Neuronal stem cell (in vitro differentiated cells): ENCODE results near the gene SERPINB3.
"Not testable (repeated sequence)": the region's sequence is repeated elsewhere in the genome, so short reads cannot be mapped to it uniquely, and the experiment has no call there.

Experiments used
- DNase-seq: peaks from one replicate; pipeline ENCODE4 v3.0.0-alpha.2; 2013; ENCODE audit warnings: low spot score
- H2AFZ ChIP-seq: one replicate; pipeline ENCODE4 v1.6.1; 2013; ENCODE audit warnings: mild to moderate bottlenecking, low read length, inconsistent platforms
- H2AK5ac ChIP-seq: 2 replicates; pipeline ENCODE4 v1.6.1; 2013; ENCODE audit warnings: low read depth, mild to moderate bottlenecking, inconsistent platforms, low read length, moderate library complexity, mixed read lengths
- H2BK120ac ChIP-seq: 2 replicates; pipeline ENCODE4 v1.6.1; 2013; ENCODE audit warnings: low read depth, mild to moderate bottlenecking, inconsistent platforms, low read length, moderate library complexity, mixed read lengths
- H2BK12ac ChIP-seq: one replicate; pipeline ENCODE4 v1.6.1; 2013; ENCODE audit warnings: low read length, inconsistent platforms
- H2BK15ac ChIP-seq: 2 replicates; pipeline ENCODE4 v1.6.1; 2013; ENCODE audit warnings: mild to moderate bottlenecking, low read length, inconsistent platforms, mixed read lengths
- H2BK5ac ChIP-seq: one replicate; pipeline ENCODE4 v1.6.1; 2013; ENCODE audit warnings: inconsistent platforms, mild to moderate bottlenecking, low read length, moderate library complexity
- H3K14ac ChIP-seq: one replicate; pipeline ENCODE4 v1.6.1; 2013; ENCODE audit warnings: low read length, inconsistent platforms
- H3K18ac ChIP-seq: 2 replicates; pipeline ENCODE4 v1.6.1; 2013; ENCODE audit warnings: low read length, inconsistent platforms
- H3K23ac ChIP-seq: 2 replicates; pipeline ENCODE4 v1.6.1; 2013; ENCODE audit warnings: low read depth, mild to moderate bottlenecking, mixed read lengths, low read length, inconsistent platforms; ENCODE audit not compliant: poor library complexity
- H3K27ac ChIP-seq: replicated peaks from 3 replicates; pipeline ENCODE4 v1.5.1; 2013; ENCODE audit warnings: low read length, inconsistent platforms
- H3K27me3 ChIP-seq, 3 experiments: 2 replicates each; pipeline ENCODE4 v1.6.1; 2013; ENCODE audit warnings: low read length in 3 of 3, mild to moderate bottlenecking in 2 of 3, inconsistent platforms in 1 of 3, low read depth in 1 of 3, mixed read lengths in 1 of 3, moderate library complexity in 1 of 3; ENCODE audit not compliant: control insufficient read depth in 3 of 3, insufficient read depth in 3 of 3
- H3K36me3 ChIP-seq, 2 donors: replicated peaks in 1 of 2; 2 replicates each; pipeline ENCODE4 v1.6.1; 2013; ENCODE audit warnings: low read length in 2 of 2; ENCODE audit not compliant: control insufficient read depth in 2 of 2, insufficient read depth in 2 of 2
- H3K4ac ChIP-seq: 2 replicates; pipeline ENCODE4 v1.6.1; 2013; ENCODE audit warnings: inconsistent platforms, mild to moderate bottlenecking, low read length, moderate library complexity
- H3K4me1 ChIP-seq, 2 donors: 1 replicate in 1 of 2; 2 replicates in 1 of 2; pipeline ENCODE4 v1.6.1; 2013; ENCODE audit warnings: low read length in 2 of 2, low read depth in 1 of 2; ENCODE audit not compliant: control insufficient read depth in 2 of 2, insufficient read depth in 1 of 2
- H3K4me2 ChIP-seq: one replicate; pipeline ENCODE4 v1.6.1; 2013; ENCODE audit warnings: mild to moderate bottlenecking, low read length, inconsistent platforms; ENCODE audit not compliant: insufficient read depth, poor library complexity, severe bottlenecking
- H3K4me3 ChIP-seq, 2 donors: 2 replicates each; pipeline ENCODE4 v1.5.1; 2013; ENCODE audit warnings: low read length in 2 of 2, mild to moderate bottlenecking in 2 of 2, inconsistent platforms in 1 of 2, moderate library complexity in 1 of 2
- H3K79me1 ChIP-seq: one replicate; pipeline ENCODE4 v1.6.1; 2013; ENCODE audit warnings: low read depth, mild to moderate bottlenecking, inconsistent platforms, low read length, moderate library complexity
- H3K9ac ChIP-seq: one replicate; pipeline ENCODE4 v1.6.1; 2013; ENCODE audit warnings: mild to moderate bottlenecking, low read depth, low read length, inconsistent platforms; ENCODE audit not compliant: poor library complexity
- H3K9me3 ChIP-seq, 2 donors: replicated peaks in 1 of 2; 2 replicates each; pipeline versions ENCODE3 to v1.6.1; 2013; ENCODE audit warnings: low read length in 2 of 2, mild to moderate bottlenecking in 2 of 2, inconsistent platforms in 1 of 2, low read depth in 1 of 2, mixed read lengths in 1 of 2, moderate library complexity in 1 of 2; ENCODE audit not compliant: control insufficient read depth in 2 of 2, insufficient read depth in 1 of 2
- H4K8ac ChIP-seq: one replicate; pipeline ENCODE4 v1.6.1; 2013; ENCODE audit warnings: low read depth, mild to moderate bottlenecking, inconsistent platforms, low read length, moderate library complexity
- H4K91ac ChIP-seq: one replicate; pipeline ENCODE4 v1.6.1; 2013; ENCODE audit warnings: low read length, low read depth, mild to moderate bottlenecking, inconsistent platforms; ENCODE audit not compliant: poor library complexity
- WGBS, 2 donors: extraction: QIAGEN DNeasy Blood & Tissue Kit; methylation state at CpG; one replicate each; pipeline ENCODE4 v1.1.7; 2013; ENCODE audit warnings: missing lambda C conversion rate in 2 of 2, mixed read lengths in 1 of 2; ENCODE audit not compliant: insufficient read length in 2 of 2, insufficient replicate concordance in 1 of 2; ENCODE audit errors: extremely low coverage in 2 of 2; 5-methylcytosine and 5-hydroxymethylcytosine counted together

SERPINB3 gene

DNA sequence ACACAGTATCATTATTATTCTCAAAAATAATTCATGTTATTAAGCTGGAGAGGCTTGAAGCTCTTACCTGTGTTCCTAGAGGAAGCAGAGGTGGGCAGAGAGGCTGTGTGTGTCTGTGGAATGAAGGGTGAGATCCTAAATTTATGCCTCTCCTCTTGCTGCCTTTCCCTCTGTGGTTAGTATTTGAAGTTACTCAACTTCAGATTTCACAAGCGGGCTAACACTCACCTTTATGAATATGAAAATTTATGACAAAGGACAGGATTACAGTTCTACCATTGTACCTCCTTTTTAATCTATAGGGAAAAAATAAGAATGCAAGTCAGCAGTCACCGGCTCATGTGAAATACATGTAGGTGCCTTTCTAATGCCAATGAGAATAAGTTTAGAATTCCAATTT, 17.6 kb downstream of the SERPINB3 start, which contains the start of gene SERPINB4:
Gene SERPINB4 (minus strand): TSS at position 115 of the 400 bp plus-strand sequence. CDS start 679 bp downstream, outside the sequence.
- not testable (repeated sequence) for DNase-seq, H3K4ac ChIP-seq, H3K14ac ChIP-seq, H3K23ac ChIP-seq, H4K91ac ChIP-seq, H2BK12ac ChIP-seq, H4K8ac ChIP-seq, H2BK120ac ChIP-seq, H3K4me2 ChIP-seq, H3K9ac ChIP-seq, H3K4me3 ChIP-seq, H3K79me1 ChIP-seq, H3K27me3 ChIP-seq, H3K9me3 ChIP-seq, H2BK5ac ChIP-seq, H3K36me3 ChIP-seq, H2BK15ac ChIP-seq, H2AK5ac ChIP-seq, H2AFZ ChIP-seq, H3K27ac ChIP-seq, H3K4me1 ChIP-seq, H3K18ac ChIP-seq
- no CpG with 5 or more reads among the region's 2 CpGs for WGBS, 2 donors

DNA sequence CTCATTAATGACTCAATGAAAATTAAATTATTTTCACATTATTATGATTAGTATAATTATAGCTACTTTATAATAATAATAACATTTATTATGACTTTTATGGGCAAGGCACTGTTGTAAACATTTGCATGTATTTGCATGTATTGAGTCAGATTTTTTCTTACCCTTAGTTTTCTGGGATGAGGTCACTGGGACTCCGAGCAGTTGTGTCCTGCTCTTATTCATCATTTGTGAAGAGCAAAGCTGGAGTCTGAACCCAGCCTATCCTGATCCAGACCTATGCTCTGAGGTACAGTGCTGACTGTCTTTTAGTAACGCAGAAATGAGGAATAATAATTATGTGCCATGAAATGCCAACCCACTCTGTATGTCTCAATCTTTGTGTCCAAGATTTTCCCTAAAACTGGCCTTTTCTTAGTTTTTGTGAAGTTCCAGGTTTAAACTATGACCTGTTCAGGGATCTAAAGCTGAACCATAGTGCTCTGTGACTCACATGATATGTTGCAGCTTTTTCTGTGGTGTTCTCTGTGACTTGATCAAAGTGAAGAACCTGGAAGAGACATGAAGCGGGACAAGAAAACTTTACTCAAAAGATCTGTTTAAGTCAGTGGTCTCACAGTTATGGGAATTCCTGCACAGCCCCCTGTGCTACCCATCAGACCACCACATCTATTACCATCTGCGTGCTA, 18.9 kb downstream of the SERPINB3 start:
- not testable (repeated sequence) for H3K4me2 ChIP-seq, H3K27ac ChIP-seq, H2BK5ac ChIP-seq, H2BK120ac ChIP-seq, H3K14ac ChIP-seq, H4K8ac ChIP-seq, H3K9ac ChIP-seq, H2BK12ac ChIP-seq, H4K91ac ChIP-seq, H3K4me1 ChIP-seq, H3K4me3 ChIP-seq, H2BK15ac ChIP-seq, H3K36me3 ChIP-seq, H3K27me3 ChIP-seq, DNase-seq, H2AK5ac ChIP-seq, H3K9me3 ChIP-seq, H3K23ac ChIP-seq, H3K18ac ChIP-seq, H2AFZ ChIP-seq, H3K79me1 ChIP-seq, H3K4ac ChIP-seq
- WGBS, 2 donors, result no CpG with 5 or more reads among the region's 4 CpGs

DNA sequence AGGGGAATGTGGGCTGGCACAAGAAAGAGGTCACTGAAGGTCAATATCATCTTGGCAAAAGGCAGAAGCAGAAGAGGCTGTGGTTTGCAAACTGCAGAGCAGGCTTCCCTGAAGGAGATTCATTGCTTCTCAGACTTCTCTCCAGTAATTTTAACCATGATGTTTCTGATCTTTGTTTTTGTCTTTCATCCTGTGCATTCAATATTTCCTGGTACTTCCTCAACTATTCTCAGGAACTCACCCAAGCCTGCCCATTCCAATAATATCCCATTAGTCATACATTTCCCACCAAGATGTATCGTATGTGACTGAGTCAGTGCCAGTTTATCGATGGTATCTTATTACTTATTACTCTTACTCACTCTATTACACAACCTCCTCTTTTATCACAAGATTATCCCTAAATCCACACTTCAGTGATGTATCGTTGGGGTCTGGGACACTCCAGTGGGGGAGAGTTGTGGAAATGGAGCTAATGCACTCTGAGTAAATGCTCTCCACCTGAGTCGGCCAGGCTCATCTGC, 20.5 kb downstream of the SERPINB3 start:
- not testable (repeated sequence) for DNase-seq, H4K8ac ChIP-seq, H2AFZ ChIP-seq, H3K4me1 ChIP-seq, H3K27ac ChIP-seq, H3K9me3 ChIP-seq, H3K27me3 ChIP-seq, H3K23ac ChIP-seq, H2BK12ac ChIP-seq, H3K4me3 ChIP-seq, H3K79me1 ChIP-seq, H2AK5ac ChIP-seq, H3K4me2 ChIP-seq, H3K36me3 ChIP-seq, H2BK5ac ChIP-seq, H3K9ac ChIP-seq, H3K14ac ChIP-seq, H2BK15ac ChIP-seq, H3K18ac ChIP-seq, H2BK120ac ChIP-seq, H4K91ac ChIP-seq, H3K4ac ChIP-seq
- no CpG with 5 or more reads among the region's 4 CpGs for WGBS, 2 donors

DNA sequence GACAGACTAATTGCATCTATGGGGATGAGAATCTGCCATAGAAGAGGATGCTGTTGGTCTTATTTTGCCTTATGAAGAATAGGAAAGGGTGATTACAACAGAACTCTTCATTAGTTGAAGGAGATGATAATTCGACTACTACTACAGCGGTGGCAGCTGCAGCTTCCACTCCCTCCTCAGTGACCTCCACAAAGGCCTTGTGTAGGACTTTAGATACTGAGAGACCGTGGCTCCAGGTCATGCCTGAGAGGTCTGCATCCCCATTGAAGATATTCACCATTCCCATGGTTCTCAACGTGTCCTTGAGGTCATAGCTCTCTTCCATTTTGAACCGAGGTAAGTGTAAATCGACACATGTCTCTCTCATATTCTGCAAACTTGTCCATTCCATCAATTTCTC, 24.0 kb downstream of the SERPINB3 start:
- Histone ChIP-seq H4K91ac (no peak overlapping the region), H2BK5ac (no peak overlapping the region), H3K23ac (no peak overlapping the region), H3K9ac (no peak overlapping the region), H3K4me2 (no peak overlapping the region), H3K14ac (no peak overlapping the region), H2BK120ac (no peak overlapping the region), H2AFZ (no peak overlapping the region), H3K27me3 (no peaks in the 10 kb centered on the region), H3K79me1 (no peaks in the 10 kb centered on the region), H3K9me3 (no peaks in the 10 kb centered on the region), H3K4ac (no peak overlapping the region), H3K4me1 (no peaks in the 10 kb centered on the region), H2BK15ac (no peak overlapping the region), H3K36me3 (no peaks in the 10 kb centered on the region), H3K4me3 (no peak overlapping the region), H3K18ac (no peak overlapping the region), H3K27ac (no peak overlapping the region), H2BK12ac (no peak overlapping the region), H4K8ac (no peak overlapping the region), H2AK5ac (no peak overlapping the region)
- no CpG with 5 or more reads among the region's 6 CpGs for WGBS, 2 donors
- no peak for DNase-seq
